GM21786 (cell line): ENCODE results near the gene TATDN3.
A peak's percentile ranks its signal among the peaks of the same experiment; 100 is the strongest.
"Not testable (repeated sequence)": the region's sequence is repeated elsewhere in the genome, so short reads cannot be mapped to it uniquely, and the experiment has no call there.

ENCODE experiments used
- ATAC-seq: cut with Tn5 transposase; IDR thresholded peaks from one replicate; pipeline ENCODE4 v1.9.1; 2021; ENCODE audit not compliant: unreplicated experiment

The TATDN3 gene

DNA sequence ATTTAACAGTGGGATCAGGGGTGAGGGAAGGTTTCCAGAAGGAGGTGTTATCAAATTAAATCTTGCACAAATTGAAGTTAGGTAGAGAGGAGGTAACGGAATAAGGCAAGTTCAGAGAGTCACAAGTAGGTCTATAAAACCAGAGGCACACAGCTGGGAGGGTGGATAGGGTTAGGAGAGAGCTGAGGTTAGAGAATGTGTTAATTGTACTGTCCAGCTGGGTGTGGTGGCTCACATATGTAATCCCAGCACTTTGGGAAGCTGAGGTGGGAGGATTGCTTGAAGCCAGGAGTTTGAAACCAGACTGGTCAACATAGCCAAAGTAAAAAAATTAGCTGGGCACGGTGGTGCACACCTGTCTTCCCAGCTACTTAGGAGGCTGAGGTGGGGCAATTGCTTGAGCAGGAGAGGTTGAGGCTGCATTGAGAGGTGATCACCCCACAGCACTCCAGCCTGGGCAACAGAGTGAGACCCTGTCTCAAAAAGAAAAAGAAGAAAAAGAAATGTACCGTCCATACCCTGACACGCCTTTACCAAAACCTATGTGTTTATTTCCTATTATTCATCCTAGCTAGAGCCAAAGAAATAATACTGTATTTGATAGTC lies 35.6 kb downstream of the TATDN3 start:
- no peak for ATAC-seq

DNA sequence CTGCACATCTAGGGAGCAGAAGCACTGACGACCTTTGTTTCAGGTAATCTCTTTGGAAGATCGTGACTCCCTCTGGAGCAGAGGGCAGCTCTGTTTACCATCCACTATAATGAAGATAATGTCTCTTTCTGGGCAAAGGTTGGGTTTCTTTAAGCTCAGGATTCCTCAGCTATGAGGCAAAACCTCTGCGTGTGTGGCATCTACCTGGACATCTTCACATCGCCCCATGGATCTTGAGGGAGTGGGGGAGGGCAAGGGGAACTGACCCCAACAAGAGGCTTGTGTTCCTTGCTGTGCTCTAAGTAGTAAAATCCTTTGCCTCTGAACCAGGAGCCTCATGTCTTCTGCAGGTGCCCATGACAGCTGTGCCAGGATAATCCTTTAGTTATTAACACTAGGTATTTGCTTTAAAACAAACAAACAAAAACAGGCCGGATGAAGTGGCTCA lies 36.2 kb downstream of the TATDN3 start:
- no peak for ATAC-seq

DNA sequence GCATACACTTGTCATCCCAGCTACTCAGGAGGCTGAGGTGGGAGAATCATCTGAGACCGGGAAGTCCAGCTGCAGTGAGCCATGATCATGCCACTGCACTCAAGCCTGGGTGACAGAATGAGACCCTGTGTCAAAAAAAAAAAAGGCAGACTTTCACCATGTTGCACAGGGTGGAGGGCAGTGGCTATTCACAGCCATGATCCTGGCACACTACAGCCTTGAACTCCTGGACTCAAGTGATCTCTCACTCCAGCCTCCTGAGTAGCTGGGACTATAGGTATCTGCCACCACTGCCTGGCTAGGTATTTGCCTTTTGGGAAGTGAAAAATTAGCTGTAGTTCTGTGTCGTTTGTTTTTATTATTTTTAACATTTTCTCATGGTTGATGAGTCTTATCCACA lies 36.7 kb downstream of the TATDN3 start:
- no peak for ATAC-seq

- ATAC-seq: peak; percentile 88
These were observed 41.8 kb downstream of the TATDN3 start for GRCh38 chr1:212833211-212834207.

- ATAC-seq: no peak
These were observed 46.5 kb downstream of the TATDN3 start for GRCh38 chr1:212838145-212838544.

GRCh38 chr1:212844521-212844920 lies 52.8 kb downstream of the TATDN3 start:
- ATAC-seq: not testable (repeated sequence)

GRCh38 chr1:212847549-212847948 lies 55.9 kb downstream of the TATDN3 start, which contains the start of gene SPATA45:
Gene SPATA45 (minus strand): TSS chr1:212847649. CDS start chr1:212836149, 11,500 bp downstream.
- ATAC-seq: no peak

DNA sequence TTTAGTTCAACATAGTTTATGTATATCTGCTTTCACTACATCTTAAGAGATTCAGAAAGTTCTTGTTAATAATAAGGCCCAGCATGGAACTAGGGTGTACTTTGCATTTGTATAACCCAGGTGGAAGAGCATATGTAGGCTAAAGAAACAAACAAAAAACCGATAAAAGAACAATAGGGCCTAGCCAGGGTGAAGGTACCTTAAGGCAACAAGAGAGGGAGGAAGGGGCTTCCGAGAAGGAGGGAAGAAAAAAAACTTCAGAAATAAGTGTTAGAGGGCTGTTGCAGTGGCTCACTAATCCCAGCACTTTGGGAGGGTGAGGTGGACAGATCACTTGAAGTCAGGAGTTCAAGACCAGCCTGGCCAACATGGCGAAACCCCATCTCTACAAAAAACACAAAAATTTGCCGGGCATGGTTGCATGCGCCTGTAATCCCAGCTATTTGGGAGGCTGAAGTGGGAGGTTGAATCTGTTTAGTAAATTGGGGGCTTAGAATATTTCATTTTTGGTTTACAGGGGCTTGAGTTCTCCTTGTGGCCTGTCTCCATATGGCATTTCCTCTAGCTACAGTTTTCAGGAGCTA lies 60.5 kb downstream of the TATDN3 start:
- no peak for ATAC-seq

DNA sequence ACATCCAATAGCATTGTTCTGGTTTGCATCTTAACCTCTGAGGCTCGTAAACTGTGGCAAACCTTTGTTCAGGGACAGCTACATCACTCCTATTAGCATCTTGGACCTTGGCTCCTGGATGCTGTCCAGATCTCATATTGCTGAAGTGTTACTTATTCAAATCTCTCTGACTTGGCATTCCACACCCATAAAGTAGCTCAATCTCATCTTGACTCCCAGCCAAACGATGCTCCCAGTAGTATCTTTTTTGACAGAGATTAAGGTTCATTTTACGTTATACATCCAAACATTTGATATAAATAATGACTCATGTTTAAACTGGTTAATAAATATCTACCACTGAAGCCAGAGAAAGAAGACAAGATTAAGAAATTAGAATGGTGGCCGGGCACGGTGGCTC lies 62.0 kb downstream of the TATDN3 start:
- ATAC-seq: no peak

DNA sequence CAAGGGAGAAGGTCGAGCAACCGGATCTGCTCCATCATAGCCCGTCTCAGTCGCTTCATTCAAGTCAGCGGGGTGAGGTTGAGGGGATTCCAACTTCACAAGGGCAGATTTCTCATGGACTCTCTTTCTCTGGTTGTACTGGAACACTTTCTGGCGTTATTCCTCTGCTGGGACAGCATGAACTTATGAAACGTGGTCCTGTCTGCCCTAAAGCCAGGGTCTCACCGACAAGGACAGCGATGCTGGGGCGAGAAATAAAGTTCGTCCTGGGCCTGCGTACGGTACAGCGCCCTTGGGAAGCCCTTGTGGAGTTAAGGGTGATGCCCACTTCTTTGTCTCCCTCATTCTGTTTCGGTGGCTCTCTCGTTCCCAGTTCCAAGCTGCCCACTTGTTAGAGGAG lies 65.1 kb downstream of the TATDN3 start:
- ATAC-seq: no peak

DNA sequence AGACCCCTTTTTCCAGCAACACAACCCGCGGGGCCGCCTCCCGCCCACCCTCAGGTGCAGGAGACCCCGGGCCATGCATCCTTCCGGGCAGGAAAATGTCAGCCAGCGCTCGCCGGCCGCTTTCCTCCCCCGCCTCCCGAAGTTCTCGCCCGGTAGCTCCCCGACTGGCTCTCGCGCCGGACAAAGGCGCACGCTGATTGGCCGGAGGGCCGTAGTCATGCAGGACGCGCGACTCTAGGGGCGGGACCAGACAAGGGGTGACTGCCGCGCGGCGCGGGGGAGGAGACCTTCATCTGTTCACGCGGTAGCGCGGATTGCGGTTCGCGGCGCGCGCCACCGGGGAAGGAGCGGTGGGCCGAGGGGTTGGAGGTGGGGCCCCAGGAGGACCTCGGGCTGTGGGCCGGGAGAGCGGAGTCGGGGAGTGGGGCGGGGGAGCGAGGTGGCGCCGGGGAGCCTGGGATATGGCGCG lies 66.3 kb downstream of the TATDN3 start, which contains the start of gene FLVCR1:
TSS of gene FLVCR1 (plus strand) at position 284 of the 469 bp plus-strand sequence. CDS start at position 462, 178 bp downstream.
- peak; percentile 96 for ATAC-seq

GRCh38 chr1:212858461-212859265 lies 67.0 kb downstream of the TATDN3 start:
- ATAC-seq: peak; percentile 18

DNA sequence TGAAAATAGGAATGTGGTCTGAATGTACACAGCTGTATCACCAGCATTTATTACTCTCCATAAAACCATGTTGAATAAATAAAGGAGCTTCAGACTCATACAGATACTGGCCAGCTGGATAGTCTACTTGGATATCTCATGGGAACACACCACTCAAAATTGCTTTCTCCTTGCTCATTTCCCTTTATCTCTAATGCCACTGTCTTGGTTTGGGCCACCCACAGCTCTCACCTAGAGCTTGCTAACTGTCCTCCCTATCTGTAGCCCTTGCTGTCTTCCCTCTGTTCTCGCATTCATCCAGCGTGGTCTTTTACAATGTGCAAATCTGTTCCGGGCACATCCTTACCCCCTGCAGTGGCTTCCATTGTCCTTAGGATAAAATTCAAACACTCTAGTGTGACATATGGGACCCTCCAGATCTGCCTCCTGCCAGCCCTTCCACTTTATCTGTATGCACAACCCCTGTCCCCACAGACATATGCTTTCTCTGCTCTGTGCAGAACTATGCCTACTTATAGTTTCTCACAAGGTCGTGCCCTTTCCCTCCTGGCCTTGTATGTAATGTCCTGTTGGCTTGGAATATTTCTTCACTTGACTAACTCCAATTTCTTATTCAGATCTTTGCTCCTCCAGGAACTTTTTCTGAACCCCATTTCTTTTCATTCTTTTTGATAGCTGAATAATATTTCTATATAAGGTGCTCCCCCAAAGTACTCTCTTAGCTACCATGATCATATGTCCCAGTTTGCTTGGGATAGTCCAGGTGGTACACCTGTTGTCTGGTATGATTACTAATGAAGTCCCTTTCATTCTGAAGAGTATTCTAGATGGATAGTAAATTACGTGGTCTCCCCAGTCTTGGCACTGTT lies 69.3 kb downstream of the TATDN3 start:
- ATAC-seq: no peak

DNA sequence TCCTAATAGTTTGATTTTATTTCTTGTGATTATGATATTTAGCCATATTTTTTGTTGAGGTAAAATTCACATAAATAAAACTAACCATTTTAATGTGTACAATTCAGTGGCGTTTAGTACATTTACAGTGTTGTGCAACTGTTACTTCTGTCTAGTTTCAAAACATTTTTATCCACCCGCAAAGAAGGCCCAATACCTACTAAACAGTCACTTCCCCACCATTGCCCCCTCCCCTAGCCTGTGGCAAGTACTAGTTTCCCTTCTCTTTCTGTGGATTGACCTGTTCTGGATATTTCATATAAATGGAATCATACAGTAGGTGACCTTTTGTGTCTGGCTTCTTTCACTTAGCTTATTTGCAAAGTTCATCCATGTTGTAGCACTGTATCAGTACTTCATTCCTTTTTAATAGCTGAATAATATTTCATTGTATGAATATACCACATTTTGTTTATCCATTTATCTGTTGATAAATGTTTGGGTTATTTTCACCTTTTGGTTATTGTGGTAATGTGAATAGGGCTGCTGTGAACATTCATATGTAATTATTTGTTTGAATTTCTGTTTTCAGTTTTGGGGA lies 70.5 kb downstream of the TATDN3 start:
- ATAC-seq: no peak

DNA sequence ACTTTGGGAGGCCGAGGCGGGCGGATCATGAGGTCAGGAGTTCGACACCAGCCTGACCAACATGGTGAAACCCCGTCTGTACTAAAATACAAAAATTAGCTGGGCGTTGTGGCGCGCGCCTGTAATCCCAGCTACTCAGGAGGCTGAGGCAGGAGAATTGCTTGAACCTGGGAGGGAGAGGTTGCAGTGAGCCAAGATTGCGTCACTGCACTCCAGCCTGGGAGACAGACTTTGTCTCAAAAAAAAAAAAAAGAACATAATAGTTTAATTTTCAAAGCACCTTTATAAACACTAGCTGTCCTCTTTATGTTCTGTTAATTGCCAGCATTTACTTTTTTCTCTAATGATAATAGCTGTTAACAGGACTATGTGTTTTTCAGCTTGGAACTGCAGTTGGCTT lies 71.7 kb downstream of the TATDN3 start:
- ATAC-seq: not testable (repeated sequence)

- ATAC-seq: no peak
These were observed 72.5 kb downstream of the TATDN3 start for GRCh38 chr1:212864201-212864600.
